ENCODE measurements around the gene SH3GL2.

Gene SH3GL2

GRCh38 chr9:17611342-17611741 lies 32.5 kb downstream of the SH3GL2 start:
- DNase-seq (ENCODE audit: low spot score), result no peak

DNA sequence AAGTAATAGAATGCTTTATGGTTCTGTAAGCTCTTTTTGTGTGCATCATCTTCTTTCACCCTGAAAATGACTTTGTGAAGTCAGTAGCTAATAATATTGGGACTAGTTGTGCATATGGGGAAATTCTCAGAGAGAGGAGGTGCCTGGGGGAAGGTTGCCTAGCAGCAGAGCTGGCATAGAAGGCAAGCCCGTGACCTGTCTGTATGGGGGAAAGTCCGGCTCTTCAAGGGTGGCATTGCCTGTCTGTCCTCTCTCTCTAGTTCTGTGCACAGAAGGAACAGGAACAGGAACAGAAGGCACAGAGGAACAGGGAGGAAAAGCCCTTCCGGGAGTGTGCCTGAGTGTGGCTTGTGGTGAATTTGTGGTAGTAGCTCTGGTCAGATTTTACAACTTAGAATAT lies 33.1 kb downstream of the SH3GL2 start:
- DNase-seq (ENCODE audit: low spot score), result no peak

DNA sequence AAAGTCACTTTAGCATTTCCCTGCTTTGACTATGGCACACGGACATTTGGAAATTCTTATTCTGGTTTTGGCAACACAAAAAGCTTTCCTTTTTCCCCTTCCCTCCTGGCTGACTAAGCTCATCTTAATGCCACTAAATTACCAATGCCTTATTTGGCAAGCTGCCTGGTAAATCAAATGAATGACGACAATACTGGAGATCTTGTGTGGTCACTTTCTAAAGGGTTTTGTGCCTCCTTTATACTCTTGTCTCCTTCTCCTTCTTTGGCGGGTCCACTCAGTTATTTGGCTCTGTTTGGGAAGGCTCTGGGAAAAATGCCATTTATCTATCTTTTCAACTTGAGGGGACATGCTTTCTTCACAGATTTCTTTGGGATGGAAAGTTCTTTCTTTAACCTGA lies 34.9 kb downstream of the SH3GL2 start:
- no peak for DNase-seq (ENCODE audit: low spot score)

GRCh38 chr9:17614250-17614649 lies 35.4 kb downstream of the SH3GL2 start:
- DNase-seq (ENCODE audit: low spot score), result no peak

DNA sequence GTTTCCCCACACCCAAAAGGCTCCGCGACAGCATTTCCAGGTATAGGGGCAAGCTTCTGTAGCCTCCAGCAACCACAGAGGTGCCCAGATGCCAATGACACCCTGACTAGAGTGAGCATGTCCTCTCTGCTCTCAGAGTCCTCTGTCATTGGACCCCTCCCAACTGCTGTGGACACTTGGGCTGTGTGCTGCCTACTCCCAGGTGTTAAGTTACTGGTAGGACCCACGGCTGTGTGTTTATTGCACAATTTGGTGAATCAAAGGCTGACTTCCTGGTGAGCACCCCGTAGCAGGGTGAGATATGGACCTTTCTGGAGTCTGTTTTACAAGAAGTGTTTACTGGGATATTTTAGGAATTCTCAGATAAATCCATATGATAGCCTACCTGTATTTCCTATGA lies 36.0 kb downstream of the SH3GL2 start:
- no peak for DNase-seq (ENCODE audit: low spot score)

- no peak for DNase-seq (ENCODE audit: low spot score)
Measured at GRCh38 chr9:17622141-17622540, 43.3 kb downstream of the SH3GL2 start.

DNA sequence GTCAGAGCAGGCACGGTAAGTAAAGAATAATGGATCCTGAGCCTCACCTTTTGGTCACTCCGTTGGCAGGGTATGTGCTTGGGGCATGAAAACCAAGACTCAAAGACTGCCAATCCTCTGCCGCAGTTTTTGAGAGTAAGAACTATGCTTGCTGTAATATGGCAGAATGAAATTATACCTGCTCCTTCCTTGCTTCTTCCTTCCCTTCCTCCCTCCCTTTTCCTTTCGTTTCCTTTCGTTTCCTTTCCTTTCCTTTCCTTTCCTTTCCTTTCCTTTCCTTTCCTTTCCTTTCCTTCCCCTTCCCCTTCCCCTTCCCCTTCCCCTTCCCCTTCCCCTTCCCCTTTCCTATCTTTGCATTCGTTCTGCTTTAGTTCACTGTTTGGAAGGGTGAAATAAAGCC lies 43.9 kb downstream of the SH3GL2 start:
- no peak for DNase-seq (ENCODE audit: low spot score)

DNA sequence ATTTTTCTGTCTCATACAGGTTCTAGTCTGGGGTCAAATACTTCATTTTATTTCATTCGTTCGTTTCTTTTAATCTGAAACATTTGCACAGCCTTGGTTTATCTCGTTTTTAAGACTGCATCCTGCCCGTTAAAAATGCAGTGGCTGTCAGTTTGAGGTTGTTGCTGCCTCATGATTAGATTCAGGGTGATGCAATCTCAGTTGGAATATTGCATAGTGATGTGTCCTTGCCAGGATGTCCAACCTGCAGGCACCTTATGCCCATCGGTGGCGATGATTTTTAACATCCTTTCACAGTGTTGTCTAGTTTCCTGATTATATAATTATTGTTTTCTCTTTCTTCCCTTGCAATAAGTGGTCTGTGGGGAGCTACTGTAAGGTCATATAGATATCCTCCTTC lies 45.1 kb downstream of the SH3GL2 start:
- no peak for DNase-seq (ENCODE audit: low spot score)

- no peak for DNase-seq (ENCODE audit: low spot score)
Measured at GRCh38 chr9:17624571-17624970, 45.7 kb downstream of the SH3GL2 start.

DNA sequence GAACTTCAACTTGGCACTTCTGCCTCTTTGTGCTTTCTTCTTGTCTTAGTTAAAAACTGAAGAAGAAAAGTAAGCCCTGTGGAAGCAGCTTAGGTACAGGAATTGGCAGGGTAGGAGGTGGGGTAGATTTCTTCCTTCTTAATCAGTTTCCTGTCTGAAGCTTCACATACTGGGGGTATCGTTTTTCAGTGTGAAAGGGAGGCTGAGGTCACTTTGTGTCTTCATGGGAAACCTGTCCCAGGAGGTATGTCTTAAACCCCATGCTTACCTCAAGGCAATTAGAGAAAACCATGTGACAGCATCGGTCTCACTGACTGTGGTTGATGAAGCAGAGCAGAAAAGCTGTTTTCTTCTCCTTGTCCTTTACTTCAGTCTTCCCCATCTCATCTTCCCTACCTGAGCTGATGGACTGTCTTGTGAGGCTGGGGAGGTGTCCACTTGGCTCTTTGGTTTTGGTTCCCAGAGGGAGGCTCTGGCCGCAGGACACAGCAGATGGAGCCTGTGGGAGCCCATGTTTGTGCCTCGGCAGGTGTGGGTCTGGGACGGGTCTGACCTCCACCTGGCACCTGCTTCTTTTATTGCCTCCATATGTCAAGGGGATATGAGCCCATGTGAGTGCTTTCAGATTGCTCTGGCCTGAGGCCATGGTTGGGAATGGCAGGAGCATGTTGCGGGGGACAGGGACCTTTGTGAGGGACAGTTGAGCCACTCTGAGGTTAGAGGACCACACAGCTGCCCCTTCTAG lies 47.0 kb downstream of the SH3GL2 start:
- no peak for DNase-seq (ENCODE audit: low spot score)

GRCh38 chr9:17627641-17628040 lies 48.8 kb downstream of the SH3GL2 start:
- no peak for DNase-seq (ENCODE audit: low spot score)

GRCh38 chr9:17628624-17629023 lies 49.8 kb downstream of the SH3GL2 start:
- no peak for DNase-seq (ENCODE audit: low spot score)

GRCh38 chr9:17630531-17630949 lies 51.7 kb downstream of the SH3GL2 start:
- no peak for DNase-seq (ENCODE audit: low spot score)

- no peak for DNase-seq (ENCODE audit: low spot score)
Measured at GRCh38 chr9:17631396-17631795, 52.5 kb downstream of the SH3GL2 start.

- no peak for DNase-seq (ENCODE audit: low spot score)
Measured at GRCh38 chr9:17632994-17633393, 54.1 kb downstream of the SH3GL2 start.

DNA sequence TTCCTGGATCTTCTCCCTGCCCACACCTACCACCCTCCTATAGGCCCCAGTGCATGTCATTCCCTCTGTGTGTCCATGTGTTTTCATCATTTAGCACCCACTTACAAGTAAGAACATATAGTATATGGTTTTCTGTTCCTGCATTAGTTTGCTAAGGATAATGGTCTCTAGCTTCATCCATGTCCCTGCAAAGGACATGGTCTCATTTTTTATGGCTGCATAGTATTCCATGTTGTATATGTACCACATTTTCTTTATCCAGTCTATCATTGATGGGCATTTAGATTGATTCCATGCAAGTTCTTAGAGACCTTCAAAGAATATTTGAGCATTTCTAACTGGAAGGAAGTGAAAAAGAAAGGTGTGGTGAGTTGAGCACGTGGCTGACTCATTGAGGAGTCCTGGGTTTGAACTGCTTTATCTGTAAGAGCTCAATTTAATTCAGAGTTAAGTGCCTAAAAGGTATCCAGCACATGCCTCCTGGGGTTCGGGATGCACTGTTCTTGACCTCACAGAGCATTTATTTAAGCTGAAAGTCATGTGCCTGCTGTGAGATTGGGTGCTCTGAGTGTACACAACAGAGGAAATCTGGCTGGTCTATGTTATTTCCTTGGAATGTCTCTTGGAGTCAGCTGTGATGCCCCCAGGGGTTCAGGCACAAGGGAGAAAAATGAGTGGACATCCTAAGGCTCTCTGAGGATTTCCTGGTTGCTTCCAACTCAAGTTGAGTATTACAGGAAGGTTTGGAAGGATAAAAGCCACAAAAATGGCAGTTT lies 56.4 kb downstream of the SH3GL2 start:
- DNase-seq (ENCODE audit: low spot score), result no peak

GRCh38 chr9:17636349-17636748 lies 57.5 kb downstream of the SH3GL2 start:
- DNase-seq (ENCODE audit: low spot score), result no peak

DNA sequence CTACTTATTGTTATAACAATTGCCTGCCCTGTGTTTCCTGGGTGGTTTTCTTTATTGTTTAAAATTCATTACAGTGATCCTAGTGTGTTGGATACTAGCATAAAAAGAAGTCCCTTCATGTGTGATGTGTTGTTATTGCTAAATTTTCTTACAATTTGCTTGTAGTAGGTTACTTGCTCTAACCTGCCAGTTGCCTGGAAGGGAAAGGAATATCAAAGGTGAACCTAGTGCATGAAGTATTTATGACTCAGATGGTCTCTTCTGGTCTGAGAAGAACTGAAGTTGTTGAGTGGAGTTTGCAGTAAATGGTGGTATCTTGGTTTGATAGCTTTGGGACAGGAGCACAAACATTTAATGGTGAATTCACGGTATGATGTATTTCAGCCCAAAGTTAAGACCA lies 58.0 kb downstream of the SH3GL2 start:
- no peak for DNase-seq (ENCODE audit: low spot score)

DNA sequence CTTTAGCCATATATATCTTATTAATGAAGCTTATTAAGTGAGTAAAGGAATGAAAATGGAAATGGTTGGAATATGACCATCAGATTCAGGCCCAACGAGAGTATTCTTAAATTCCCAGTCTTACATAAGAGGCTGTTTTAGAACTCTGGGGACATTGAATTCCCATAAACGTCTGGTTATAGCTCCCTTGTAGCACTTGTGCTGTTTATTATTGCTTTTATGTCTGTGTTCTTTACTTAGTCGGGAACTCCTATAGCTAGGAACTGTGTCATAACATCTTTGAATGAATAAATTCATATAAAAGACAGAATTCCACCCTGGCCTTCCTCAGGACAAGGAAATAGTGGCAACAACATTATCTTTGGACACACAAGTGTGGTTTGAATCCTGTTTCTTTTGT lies 58.4 kb downstream of the SH3GL2 start:
- DNase-seq (ENCODE audit: low spot score), result no peak

DNA sequence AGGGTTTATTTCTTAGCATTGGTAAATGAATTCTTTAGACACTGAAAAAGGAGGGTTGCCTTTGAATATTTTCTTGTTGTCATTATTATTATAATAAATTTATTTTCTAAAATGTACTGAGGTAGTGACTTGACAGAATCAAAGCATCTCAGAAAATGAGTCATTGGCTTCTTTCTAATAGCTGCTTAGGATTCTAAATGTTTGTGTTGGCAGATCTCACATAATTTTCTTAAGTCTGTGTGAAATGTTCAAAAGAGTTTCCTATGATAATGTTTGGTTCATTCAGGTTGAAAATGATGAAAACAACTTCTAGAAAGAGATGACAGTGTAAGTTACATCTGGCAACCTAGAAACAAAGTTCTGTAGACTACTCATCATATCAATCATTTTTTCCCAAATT lies 69.7 kb downstream of the SH3GL2 start:
- DNase-seq (ENCODE audit: low spot score), result no peak

GRCh38 chr9:17651725-17652124 lies 72.9 kb downstream of the SH3GL2 start:
- no peak for DNase-seq (ENCODE audit: low spot score)

- no peak for DNase-seq (ENCODE audit: low spot score)
Measured at GRCh38 chr9:17653947-17654465, 75.1 kb downstream of the SH3GL2 start.

DNA sequence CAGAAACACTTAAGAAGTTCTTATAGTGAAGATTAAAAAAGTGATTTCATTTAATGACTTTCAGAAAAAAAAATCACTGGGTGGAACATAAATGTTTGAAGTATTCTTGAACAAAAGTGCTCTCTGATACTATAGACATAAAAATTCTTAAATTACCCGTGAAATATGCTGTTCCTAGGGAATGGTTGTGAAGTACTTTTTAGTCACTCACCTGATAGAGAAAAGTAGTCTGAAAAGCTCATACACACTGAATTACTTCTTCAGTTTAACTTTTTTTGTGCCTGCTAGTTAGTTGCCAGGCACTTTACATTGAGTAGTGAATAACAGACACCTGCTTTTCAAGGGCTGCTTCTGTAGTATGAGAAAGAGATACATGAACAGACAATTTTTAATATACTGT lies 78.0 kb downstream of the SH3GL2 start:
- DNase-seq (ENCODE audit: low spot score), result no peak
